ELR (cell line): ENCODE results near the gene GAMT.

Source experiments
- DNase-seq: peaks from one replicate; pipeline ENCODE4 v3.0.0-alpha.2; 2015; ENCODE audit warnings: low read depth

The GAMT gene

GRCh38 chr19:1365319-1366269 lies 35.7 kb downstream of the GAMT start:
- DNase-seq: no peak

DNA sequence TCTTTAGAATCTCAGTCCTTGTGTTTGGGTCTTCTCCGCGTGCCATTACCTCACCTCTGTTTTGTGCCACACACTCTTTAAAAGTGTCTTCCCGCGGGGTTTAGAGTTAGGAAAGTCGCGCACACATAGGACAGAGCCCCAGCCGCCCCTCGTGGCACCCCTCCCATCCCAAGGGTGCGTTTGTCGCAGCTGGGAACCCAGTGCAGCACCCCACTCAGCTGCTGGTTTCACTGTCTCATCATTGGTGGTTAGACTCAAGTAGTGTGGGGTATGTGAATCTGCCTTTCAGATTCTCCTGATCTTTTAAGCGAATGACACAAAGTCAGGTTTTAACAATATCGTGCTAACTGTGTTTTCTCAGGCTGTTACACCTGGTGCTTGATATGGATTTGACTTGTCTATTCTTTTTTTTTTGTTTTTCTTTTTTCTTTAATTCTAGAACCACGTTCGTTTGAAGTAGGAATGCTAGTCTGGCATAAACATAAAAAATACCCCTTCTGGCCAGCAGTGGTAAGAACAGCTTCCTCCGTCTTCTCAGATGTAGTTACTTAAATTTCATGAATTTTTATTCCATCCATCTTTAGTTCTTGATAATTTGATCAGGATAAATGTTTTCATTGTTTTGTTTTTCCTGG lies 37.2 kb downstream of the GAMT start:
- peak; percentile 42 for DNase-seq

DNA sequence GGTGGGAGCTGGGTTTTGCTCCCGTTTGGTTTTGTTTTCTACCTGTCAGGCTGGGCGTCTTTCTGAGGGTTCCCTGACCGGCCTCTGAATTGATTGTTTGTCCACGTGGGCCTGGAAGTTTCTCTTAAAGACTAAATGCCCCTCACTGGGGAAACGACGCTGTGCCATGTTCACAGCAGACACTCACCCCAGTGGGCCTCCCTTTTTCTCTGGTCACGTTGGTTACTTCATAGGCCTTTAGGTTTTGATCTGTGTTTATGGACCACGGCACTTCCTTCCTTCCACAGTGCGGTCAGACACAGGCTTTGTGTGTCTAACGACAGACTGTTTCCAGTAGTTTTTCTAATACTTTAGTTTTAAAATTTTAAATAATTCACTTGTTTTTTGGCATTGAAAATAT lies 37.7 kb downstream of the GAMT start:
- DNase-seq: no peak

- no peak for DNase-seq
Observed at GRCh38 chr19:1362387-1363257, 38.7 kb downstream of the GAMT start.

DNA sequence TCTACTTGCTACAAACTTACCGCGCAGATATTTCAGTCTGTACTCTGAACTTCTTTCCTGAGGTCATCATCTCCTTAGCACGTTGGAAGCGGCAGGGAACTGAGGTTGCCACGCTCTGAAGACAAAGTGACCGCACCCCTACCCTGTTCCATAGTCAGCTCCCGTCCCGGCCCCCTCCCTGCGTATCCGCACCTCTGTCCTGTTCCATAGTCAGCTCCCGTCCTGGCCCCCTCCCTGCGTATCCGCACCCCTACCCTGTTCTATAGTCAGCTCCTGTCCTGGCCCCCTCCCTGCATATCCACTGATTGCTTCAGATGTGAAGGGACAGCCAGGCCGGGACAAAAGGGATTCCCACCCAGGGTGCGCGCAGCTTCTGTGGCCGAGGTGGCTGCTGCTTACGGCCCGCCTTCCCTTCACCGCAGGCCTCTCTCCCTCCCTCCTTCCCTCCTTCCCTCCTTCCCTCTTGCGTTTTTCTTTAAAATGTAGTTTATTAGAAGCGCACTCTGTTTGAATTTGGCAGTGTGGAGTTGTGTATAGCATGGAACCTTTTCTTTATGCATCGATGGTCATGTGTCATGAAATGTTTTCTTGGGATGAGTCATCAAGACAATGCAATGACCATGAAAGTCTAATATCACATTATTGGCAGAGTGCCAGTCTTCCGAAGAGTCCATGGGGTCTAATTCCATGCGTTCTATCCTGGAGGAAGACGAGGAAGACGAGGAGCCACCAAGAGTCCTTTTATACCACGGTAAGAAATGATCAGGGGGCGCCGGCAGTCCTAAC lies 39.5 kb downstream of the GAMT start:
- DNase-seq: peak; percentile 84

DNA sequence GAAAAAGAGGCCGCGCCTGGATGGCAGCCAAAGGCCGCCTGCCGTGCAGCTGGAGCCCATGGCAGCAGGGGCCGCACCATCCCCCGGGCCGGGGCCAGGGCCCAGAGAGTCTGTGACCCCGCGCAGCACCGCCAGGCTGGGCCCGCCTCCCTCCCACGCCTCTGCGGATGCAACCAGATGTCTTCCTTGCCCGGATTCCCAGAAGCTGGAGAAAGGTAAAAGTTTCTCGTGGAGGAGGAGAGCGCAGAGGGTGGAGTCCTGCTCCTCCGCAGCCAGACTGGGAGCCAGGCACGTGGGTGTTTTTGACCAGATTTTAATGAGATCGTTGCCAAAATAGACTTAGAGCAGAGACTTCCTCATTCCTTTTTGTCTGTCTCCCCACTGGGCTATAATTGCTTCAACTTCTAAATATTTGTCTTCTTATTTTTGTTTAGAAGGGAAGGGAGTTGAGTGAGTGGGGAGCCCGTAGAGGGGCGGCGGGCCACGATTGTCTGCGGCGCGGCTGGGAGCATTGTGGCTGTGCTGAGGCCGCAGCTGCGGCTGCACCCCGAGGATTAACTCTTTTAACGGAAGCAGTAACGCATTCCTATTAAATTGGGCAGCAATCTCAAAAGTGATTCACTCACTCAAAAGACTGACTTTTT lies 40.4 kb downstream of the GAMT start:
- DNase-seq: peak; percentile 79

DNA sequence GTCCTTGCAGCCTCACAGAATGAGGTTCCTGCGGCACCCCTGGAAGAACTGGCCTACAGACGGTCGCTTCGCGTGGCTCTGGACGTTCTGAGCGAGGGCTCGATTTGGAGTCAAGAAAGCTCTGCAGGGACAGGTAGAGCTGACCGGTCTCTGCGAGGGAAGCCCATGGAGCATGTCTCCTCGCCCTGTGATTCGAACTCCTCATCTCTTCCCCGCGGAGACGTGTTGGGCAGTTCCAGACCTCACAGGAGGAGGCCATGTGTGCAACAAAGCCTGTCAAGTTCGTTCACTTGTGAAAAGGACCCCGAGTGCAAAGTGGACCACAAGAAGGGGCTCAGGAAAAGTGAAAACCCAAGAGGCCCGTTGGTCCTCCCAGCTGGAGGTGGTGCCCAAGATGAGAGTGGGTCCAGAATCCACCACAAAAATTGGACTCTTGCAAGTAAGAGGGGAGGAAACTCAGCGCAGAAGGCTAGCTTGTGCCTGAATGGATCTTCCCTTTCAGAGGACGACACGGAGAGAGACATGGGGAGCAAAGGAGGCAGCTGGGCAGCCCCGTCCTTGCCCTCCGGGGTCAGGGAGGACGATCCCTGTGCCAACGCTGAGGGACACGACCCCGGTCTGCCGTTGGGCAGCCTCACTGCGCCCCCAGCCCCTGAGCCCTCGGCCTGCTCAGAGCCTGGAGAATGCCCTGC lies 41.1 kb downstream of the GAMT start:
- no peak for DNase-seq

- DNase-seq: no peak
Observed at GRCh38 chr19:1357531-1358109, 43.7 kb downstream of the GAMT start.

DNA sequence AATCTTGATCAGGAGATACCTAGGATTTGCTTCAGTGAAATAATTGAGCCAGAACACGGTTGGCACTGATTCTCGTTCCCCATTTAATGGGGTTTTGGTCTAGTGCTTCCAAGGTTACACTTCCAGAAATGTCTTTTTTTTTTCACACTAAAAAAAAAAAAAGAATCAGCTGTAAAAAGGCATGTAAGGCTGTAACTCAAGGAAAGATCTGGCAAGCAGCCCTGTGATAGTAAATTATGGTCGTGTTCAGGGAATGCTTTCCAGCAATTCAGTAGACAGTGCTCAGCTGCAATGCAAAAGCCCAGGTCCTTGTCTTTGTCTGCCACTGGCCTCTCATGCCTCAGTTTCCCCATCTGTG lies 44.9 kb downstream of the GAMT start:
- DNase-seq: no peak

DNA sequence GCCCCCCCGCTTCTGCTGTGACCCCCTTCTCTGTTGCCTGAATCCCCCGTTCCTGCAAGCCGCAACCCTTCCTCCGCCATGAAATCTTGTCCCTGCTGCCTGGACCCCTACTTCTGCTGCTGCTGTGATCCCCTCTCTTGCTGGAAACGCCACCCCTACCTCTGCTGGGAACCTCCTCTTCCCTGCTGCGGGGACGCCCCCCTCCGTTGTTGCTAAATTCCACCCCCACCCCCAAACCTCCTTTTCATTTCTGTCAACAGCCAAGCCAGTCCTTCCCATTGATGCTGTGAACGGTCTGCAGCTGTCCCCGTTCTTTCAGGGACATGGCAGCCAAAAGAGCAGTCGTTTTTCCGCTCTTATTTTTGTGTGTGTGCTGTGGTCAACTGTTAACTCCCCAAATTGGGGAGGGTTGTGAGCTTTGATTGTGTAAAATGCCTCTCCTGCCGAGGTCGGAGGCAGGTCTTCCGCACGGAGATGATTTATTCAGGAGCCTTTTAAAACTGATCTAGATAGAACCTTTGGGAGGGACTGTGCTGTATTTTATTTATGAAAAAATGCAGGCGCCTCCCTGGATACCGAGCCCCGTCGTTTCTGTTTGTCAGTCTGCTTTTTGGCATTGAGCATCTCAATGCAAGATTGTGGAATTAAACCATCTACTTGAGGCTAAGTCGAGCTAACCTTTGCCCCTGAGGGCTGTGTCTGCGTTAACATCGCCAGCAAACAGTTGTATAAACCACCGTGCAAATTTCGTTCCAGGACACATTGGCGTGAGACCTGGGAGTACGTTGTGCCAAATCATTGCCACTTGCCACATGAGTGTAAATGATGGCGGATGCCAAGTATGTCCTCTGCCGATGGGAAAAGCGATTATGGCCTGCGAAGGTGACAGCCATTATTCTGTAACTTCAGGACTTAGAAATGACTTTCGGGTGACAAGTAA lies 45.5 kb downstream of the GAMT start:
- DNase-seq: peak; percentile 24

- DNase-seq: no peak
Observed at GRCh38 chr19:1354970-1355567, 46.3 kb downstream of the GAMT start.

DNA sequence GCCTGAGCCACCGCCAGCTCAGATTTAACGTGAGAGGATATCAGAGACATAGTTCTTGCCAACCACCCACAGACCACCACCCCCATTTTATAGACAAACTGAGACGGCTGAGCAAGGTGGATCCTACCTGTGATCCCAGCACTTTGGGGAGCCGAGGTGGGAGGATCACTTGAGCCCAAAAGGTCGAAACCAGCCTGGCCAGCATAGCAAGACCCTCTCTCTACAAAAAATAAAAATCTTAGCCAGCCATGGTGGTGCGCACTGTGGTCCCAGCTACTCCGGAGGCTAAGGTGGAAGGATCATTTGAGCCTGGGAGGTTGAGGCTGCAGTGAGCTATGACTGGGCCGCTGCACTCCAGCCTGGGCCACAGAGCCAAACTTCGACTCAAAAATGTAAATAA lies 48.2 kb downstream of the GAMT start:
- no peak for DNase-seq

DNA sequence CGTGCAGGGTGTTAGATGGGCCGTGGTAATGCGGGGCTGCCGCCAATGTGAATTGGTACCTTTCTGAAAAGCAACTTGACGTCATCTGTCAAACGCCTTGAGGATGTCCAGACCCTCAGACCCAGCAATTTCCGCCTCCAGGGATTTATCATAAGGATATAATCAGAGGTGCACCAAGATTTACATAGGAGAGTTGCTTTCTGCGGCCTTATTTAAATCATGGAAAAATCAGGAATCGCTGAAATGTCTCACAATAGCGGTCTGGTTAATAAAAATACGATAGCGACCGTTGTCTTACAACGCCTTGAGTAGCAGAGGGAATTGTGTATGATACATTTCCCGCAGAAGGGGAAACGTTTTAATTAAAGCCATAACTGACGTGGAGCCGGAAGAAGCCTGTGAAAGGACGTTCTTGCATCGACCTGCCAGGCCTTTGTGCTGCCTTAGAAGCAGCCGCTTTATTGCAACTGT lies 49.9 kb downstream of the GAMT start:
- DNase-seq: no peak

GRCh38 chr19:1350867-1351266 lies 50.5 kb downstream of the GAMT start:
- DNase-seq: no peak

DNA sequence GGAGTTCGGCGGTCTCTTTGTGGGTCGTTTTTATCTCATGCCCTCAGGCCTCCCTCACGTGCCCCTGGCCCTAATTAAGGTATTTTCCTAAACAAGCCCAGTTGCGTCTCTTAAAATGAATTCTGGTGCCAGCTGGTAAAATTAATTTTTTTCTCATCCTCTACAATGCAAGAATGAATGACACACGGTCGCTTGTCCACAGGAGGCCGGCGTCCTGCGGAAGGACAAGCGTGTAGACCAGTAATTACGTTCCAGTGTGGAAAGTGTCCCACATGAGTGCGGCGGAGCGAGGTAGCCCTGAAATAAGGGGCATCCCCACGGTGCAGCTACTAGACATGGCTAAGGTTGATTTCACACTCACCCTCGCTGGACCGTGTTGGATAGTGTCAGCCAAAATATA lies 52.1 kb downstream of the GAMT start:
- DNase-seq: no peak
